Activated CD4-positive, alpha-beta T cell treated with anti-CD3 and anti-CD28 coated beads, Interleukin-2, amount 10 ng/mL, durations not matched to agents 7 days and 5 days (primary cell): ENCODE data around the gene SLC16A1. TPM values are rescaled to one million over a fixed set of nuclear protein-coding genes. Genes with fewer than 3 reads are reported as not detected.
"Not testable (repeated sequence)": the region's sequence is repeated elsewhere in the genome, so short reads cannot be mapped to it uniquely, and the experiment has no call there.

ENCODE experiments used
- CTCF ChIA-PET: fragments of 350-600 bp; sonication (Branson Sonifier 250); formaldehyde crosslinking; loops from one replicate; lab custom pipeline; 2021; ENCODE audit warnings: antibody characterized with exemption; lab: Charles Lee
- POLR2A ChIA-PET: fragments of 350-600 bp; sonication (Branson Sonifier 250); formaldehyde crosslinking; loops from one replicate; lab custom pipeline; 2021; ENCODE audit warnings: antibody characterized with exemption; lab: Charles Lee
- DNase-seq: peaks from one replicate; pipeline ENCODE4 v3.0.0-alpha.2; 2020
- H3K27ac Mint-ChIP-seq: one replicate; pipeline ENCODE4 v1.8.0; 2021; ENCODE audit warnings: mild to moderate bottlenecking, moderate library complexity, mixed read lengths
- H3K27me3 Mint-ChIP-seq: one replicate; pipeline ENCODE4 v1.8.0; 2021; ENCODE audit warnings: mixed read lengths
- H3K36me3 Mint-ChIP-seq: one replicate; pipeline ENCODE4 v1.8.0; 2021; ENCODE audit warnings: low read depth, mixed read lengths
- H3K4me1 Mint-ChIP-seq: one replicate; pipeline ENCODE4 v1.8.0; 2021; ENCODE audit warnings: mixed read lengths
- H3K4me3 Mint-ChIP-seq: one replicate; pipeline ENCODE4 v1.8.0; 2021; ENCODE audit warnings: mild to moderate bottlenecking, moderate library complexity, mixed read lengths
- H3K9me3 Mint-ChIP-seq: one replicate; pipeline ENCODE4 v1.8.0; 2021; ENCODE audit warnings: mixed read lengths
- total RNA-seq, 2 experiments: library from RNA; stranded (reverse); gene quantifications; one replicate each; pipeline ENCODE4 v1.2.3, GENCODE V29; 2021

Gene SLC16A1, protein sequence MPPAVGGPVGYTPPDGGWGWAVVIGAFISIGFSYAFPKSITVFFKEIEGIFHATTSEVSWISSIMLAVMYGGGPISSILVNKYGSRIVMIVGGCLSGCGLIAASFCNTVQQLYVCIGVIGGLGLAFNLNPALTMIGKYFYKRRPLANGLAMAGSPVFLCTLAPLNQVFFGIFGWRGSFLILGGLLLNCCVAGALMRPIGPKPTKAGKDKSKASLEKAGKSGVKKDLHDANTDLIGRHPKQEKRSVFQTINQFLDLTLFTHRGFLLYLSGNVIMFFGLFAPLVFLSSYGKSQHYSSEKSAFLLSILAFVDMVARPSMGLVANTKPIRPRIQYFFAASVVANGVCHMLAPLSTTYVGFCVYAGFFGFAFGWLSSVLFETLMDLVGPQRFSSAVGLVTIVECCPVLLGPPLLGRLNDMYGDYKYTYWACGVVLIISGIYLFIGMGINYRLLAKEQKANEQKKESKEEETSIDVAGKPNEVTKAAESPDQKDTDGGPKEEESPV
- 10 to 100 TPM; 54.0 to 55.4 TPM for total RNA-seq

DNA sequence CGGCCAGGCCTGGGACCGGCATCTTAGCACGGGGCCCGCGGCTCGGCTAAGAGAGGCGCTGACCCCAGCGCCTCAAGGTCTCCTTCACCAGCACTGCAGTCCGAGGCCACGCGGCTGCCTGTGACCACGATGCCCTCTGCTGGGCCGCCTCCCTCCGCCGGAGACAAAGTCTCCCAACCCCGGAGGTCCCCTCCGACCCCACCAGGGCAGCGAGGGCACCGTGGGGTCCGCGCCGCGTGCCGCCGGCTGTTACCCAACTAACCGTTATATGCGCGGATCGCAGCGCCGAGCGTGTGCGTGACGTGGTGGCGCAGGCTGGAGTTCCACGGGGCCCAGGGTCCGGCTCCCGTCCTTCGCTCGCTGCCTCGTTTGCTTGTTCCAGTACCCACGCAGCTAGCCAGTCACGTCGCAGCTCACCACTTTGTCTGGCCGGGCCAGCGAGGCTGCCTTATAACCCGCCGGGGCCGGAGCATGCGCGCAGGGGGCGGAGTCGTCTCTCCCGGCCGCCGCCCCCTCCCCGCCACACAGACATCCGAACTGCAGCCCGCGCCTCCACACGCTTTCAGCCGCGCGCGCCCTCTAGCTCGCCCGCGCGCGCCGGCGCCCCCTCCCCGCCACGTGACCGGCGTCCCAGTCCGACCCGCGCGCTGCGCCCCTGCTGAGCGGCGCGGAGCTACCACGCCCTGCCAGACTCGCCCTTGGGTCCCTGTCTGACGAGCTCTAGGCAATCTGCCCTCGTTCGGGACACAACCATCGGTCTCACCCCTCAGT, at the start of gene SLC16A1:
Gene SLC16A1 (minus strand): TSS at position 424 of the 771 bp plus-strand sequence. CDS start 26,888 bp downstream, outside the sequence.
- DNase-seq, result peak; percentile 91
- no peaks in the 10 kb centered on the region for H3K27me3 Mint-ChIP-seq
- peak within 1 kb of the TSS; percentile 80 for H3K4me3 Mint-ChIP-seq
- H3K9me3 Mint-ChIP-seq, result no peaks in the 10 kb centered on the region
- POLR2A ChIA-PET, result interaction anchor here (0.5 to 1.3 kb wide), 4 partner anchors 19 to 117 kb away, joined by 3 to 6 read pairs (median 4); partner anchors contain the start of gene LRIG2
- peak within 1 kb of the TSS; percentile 99 for H3K27ac Mint-ChIP-seq
- H3K36me3 Mint-ChIP-seq, result peaks cover 33% of the 10 kb centered on the region
- H3K4me1 Mint-ChIP-seq, result peaks cover 60% of the 10 kb centered on the region
- CTCF ChIA-PET, result interaction anchor here (0.6 to 2.4 kb wide), 6 partner anchors 10 to 908 kb away, joined by 3 to 8 read pairs (median 4); partner anchors contain the start of gene LRIG2

DNA sequence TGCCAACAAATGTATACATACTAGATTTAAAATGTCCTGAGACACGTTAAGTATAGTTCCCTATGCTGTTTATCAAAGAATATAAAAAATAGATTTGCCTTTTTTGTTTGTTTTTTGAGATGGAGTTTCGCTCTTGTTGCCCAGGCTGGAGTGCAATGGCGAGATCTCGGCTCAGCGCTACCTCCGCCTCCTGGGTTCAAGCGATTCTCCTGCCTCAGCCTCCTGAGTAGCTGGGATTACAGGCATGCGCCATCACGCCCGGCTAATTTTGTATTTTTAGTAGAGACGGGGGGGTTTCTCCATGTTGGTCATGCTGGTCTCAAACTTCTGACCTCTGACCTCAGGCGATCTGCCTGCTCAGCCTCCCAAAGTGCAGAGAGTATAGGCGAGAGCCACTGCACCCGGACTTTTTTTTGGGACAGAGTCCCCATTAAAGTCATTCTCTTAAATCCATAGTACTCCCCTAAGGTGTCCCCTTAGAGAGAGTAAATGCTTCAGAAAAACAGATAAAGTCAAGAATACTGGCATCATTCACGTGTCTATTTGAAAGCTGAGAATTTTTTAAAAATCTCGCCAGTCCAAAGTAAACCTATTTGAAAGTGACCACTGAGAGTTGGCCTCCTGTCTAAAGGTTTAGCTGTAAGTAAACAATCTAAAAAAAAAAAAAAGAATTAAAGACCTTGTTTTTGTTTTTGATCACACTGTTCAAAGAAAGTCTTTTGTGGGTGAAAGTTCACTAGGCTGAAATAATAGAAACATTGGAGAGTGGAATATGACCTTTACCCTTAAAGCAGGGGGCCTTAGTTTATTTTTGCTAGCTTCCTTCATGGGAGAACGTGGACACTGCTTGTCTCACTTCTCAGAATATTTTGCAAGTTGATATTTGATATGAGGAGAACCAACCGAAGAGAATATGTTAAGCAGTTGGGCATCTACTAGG, 48.0 kb upstream of the SLC16A1 start:
- peaks cover 11% of the 10 kb centered on the region for H3K36me3 Mint-ChIP-seq
- no peaks in the 10 kb centered on the region for H3K27me3 Mint-ChIP-seq
- no peak overlapping the region for H3K4me3 Mint-ChIP-seq
- POLR2A ChIA-PET, result no interaction called here
- no peak overlapping the region for H3K27ac Mint-ChIP-seq
- no peaks in the 10 kb centered on the region for H3K4me1 Mint-ChIP-seq
- CTCF ChIA-PET, result interaction anchor here (0.6 to 1.7 kb wide), 4 partner anchors 11 to 186 kb away, joined by 3 to 6 read pairs (median 4); partner anchors contain the start of gene LRIG2
- DNase-seq, result no peak
- no peaks in the 10 kb centered on the region for H3K9me3 Mint-ChIP-seq

DNA sequence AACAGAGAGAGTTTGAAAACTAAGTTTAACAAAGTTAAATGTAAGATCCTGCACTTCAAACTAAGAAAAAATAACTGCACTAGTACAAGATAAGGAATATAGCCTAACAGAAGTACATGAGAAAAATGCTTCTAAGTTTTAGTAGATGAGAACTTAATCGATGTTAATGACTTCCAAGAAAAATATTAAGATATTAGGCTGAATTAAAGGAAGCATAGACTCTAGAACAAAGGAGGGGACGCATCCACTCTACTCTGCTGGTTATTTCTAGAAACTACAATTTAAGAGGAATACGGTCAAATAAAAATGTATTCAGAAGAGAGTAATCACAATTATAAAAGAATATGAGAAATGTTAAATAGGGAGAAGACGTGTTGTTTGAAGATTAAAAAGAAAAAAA, 46.3 kb upstream of the SLC16A1 start:
- CTCF ChIA-PET, result no interaction called here
- no peak for DNase-seq
- Mint-ChIP-seq H3K9me3 (no peaks in the 10 kb centered on the region), H3K27ac (no peak overlapping the region), H3K4me1 (no peaks in the 10 kb centered on the region), H3K36me3 (peaks cover 10% of the 10 kb centered on the region), H3K27me3 (no peaks in the 10 kb centered on the region), H3K4me3 (no peak overlapping the region)
- POLR2A ChIA-PET, result no interaction called here

DNA sequence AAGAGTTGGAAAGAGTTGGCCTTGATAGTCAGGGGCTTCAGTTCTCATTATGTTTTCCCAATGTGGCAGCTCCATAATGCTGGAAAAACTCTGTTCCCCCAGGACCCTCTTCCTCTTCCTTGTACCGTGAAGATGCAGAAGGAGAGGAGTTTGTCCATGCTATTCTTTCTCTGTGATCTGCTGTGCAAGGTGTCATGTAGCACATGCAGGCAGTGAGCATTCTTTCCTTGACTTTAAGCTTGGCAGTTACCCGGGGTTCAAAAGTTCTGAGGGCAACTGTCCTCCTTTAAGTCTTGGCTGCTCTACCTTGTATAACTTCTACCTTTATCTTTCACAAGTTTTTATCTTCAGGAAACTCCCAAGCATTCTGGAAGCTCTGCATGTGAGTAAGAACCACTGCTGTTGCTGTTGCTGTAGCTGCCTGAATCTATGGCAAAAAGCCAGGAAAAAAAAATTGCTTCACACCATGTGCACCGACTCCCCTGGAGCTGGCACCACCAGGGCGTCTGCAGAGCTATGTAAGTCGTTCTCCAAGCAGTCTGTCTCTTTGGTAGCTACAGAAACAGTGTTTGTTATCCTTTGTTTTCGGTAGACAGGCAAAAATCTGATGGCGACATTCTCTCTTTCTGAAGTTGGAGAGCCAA, 42.7 kb upstream of the SLC16A1 start:
- no peak overlapping the region for H3K27ac Mint-ChIP-seq
- H3K36me3 Mint-ChIP-seq, result peaks cover 9% of the 10 kb centered on the region
- H3K27me3 Mint-ChIP-seq, result no peaks in the 10 kb centered on the region
- no peak overlapping the region for H3K4me3 Mint-ChIP-seq
- ChIA-PET POLR2A (no interaction called here), CTCF (no interaction called here)
- DNase-seq, result no peak
- no peaks in the 10 kb centered on the region for H3K9me3 Mint-ChIP-seq
- H3K4me1 Mint-ChIP-seq, result peaks cover 3% of the 10 kb centered on the region

DNA sequence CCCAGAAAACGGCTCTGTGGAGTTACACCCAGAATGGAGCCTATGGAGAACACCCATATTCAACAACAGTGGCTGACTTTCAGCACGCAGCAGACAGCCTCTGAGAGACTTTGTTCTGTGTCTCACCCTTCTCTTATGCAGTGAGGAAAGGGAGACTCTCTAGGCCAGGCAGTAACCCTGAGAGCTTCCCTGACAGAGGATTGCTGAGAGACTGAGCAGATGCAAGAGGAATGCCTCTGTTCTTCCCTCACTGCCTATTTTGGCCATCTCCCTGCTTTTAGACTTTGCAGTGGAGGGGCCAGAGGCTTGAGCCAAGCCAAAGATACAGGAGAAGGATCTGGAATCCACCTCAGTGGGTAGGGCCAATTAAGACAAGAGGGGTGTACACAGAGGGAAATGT, 41.8 kb upstream of the SLC16A1 start:
- H3K27ac Mint-ChIP-seq, result no peak overlapping the region
- no peaks in the 10 kb centered on the region for H3K9me3 Mint-ChIP-seq
- peaks cover 3% of the 10 kb centered on the region for H3K4me1 Mint-ChIP-seq
- no peak overlapping the region for H3K4me3 Mint-ChIP-seq
- ChIA-PET CTCF (no interaction called here), POLR2A (no interaction called here)
- H3K27me3 Mint-ChIP-seq, result no peaks in the 10 kb centered on the region
- peaks cover 9% of the 10 kb centered on the region for H3K36me3 Mint-ChIP-seq
- no peak for DNase-seq

DNA sequence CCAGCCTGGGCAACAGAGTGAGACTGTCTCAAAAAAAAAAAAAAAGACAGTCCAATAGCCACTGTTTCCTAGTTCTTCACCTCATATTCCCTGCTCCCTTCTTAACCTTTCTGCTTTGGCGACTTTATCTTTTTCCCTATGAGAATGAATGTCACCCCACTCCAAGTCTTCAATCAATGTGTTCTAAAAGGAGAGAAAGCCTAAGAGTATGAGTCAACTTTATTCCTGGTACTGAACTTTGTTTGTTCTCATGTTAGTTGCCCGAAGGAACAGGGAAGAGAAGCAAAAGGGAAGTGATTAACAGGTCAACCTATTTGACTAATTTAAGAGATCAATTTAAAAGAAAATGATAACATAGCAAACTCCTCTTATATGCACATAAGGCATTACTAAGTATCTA, 39.9 kb upstream of the SLC16A1 start:
- H3K4me3 Mint-ChIP-seq, result no peak overlapping the region
- H3K4me1 Mint-ChIP-seq, result peaks cover 3% of the 10 kb centered on the region
- H3K36me3 Mint-ChIP-seq, result peaks cover 9% of the 10 kb centered on the region
- ChIA-PET CTCF (no interaction called here), POLR2A (no interaction called here)
- H3K9me3 Mint-ChIP-seq, result no peaks in the 10 kb centered on the region
- DNase-seq, result no peak
- H3K27me3 Mint-ChIP-seq, result no peaks in the 10 kb centered on the region
- peak overlapping the region; percentile 51 for H3K27ac Mint-ChIP-seq

DNA sequence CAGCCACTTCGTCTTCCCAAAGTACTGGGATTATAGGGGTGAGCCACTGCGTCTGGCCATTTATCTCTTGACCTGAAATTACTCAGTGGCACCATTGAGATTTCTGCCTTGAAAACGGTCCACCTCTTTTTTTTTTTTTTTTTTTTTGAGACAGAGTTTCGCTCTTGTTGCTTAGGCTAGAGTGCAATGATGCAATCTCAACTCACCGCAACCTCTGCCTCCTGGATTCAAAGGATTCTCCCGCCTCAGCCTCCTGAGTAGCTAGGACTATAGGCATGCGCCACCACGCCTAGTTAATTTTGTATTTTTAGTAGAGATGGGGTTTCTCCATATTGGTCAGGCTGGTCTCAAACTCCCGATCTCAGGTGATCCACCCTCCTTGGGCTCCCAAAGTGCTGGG, 39.0 kb upstream of the SLC16A1 start:
- H3K4me1 Mint-ChIP-seq, H3K9me3 Mint-ChIP-seq, H3K36me3 Mint-ChIP-seq, DNase-seq, POLR2A ChIA-PET, CTCF ChIA-PET, H3K4me3 Mint-ChIP-seq, H3K27me3 Mint-ChIP-seq, H3K27ac Mint-ChIP-seq: not testable (repeated sequence)

DNA sequence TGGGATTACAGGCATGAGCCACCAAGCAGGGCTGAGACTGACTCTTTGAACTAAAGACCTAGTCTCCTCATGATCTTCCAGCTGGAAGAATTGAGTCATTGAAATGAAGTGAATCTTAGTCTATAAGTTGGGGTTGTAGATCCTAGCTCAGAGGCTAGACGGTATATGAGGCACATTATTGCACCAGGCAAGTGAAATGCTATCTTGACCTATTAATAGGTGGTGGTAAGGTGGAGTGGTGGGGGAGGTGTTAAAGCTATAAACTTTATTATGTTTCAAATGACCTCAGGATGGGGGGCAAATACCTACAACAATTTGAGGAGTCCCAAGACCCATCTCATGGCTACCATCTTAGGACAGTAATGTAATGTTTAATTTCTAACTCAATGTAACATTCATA, 36.8 kb upstream of the SLC16A1 start:
- ChIA-PET POLR2A (no interaction called here), CTCF (interaction anchor here (1.3 kb wide), 1 partner anchor 11 kb away, joined by 3 read pairs; no protein-coding TSS in a partner anchor)
- Mint-ChIP-seq H3K9me3 (no peaks in the 10 kb centered on the region), H3K4me1 (peaks cover 3% of the 10 kb centered on the region), H3K27ac (no peak overlapping the region), H3K4me3 (no peak overlapping the region), H3K36me3 (peaks cover 3% of the 10 kb centered on the region), H3K27me3 (no peaks in the 10 kb centered on the region)
- DNase-seq, result no peak

DNA sequence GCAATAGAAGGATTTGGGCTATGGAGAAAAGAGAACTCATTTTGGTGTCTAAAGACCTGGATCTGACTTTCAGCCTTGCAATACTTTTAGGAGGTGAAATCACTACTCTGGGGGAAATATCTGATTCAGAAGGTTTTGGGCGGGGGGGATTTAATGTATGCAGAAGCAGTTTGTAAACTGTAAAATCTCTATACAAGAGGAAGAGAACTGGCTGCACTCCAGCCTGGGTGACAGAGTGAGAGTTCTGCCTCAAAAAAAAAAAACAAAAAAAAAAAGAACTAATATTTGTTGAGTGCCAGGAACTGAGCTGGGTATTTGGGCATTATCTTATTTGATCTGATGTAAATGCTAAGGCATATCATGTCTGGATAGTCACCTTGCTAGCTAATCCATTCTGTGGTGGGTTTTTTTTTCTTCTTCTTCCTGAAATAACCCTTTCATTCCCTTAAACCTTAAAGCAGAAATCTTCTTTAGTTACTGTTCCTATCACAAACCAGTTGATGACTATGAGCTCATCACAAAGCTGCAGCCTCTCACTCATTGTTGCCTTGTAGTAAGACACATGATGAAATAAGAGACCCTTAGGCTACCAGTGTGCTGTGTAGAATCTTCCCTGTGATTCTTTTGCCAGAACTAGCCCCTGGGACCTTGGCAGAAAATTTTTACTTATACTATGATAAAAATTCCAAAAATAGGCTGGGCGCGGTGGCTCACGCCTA, 35.6 kb upstream of the SLC16A1 start:
- Mint-ChIP-seq H3K27ac (no peak overlapping the region), H3K4me1 (peaks cover 3% of the 10 kb centered on the region), H3K27me3 (no peaks in the 10 kb centered on the region), H3K9me3 (no peaks in the 10 kb centered on the region), H3K4me3 (no peak overlapping the region), H3K36me3 (no peaks in the 10 kb centered on the region)
- DNase-seq, result no peak
- POLR2A ChIA-PET, result no interaction called here
- CTCF ChIA-PET, result interaction anchor here (0.7 kb wide), 1 partner anchor 677 kb away, joined by 3 read pairs; no protein-coding TSS in a partner anchor

DNA sequence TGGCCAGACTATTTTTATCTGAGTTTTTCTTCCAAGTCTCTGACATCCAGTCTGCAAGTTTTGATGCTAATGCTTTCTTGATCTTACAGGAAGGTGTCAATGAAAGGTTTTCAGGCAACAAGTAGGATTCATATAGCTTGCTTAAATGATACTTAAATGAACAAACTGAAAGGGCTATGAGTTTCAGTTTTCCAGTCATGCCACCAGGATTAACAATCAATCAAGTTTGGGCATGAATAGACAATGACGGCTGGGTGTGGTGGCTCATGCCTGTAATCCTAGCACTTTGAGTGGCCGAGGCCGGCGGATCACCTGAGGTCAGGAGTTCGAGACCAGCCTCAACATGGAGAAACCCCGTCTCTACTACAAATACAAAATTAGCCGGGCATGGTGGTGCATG, 34.3 kb upstream of the SLC16A1 start:
- no peak overlapping the region for H3K4me3 Mint-ChIP-seq
- no peaks in the 10 kb centered on the region for H3K36me3 Mint-ChIP-seq
- POLR2A ChIA-PET, result no interaction called here
- H3K27ac Mint-ChIP-seq, result no peak overlapping the region
- H3K9me3 Mint-ChIP-seq, result no peaks in the 10 kb centered on the region
- H3K4me1 Mint-ChIP-seq, result peaks cover 3% of the 10 kb centered on the region
- CTCF ChIA-PET, result no interaction called here
- no peaks in the 10 kb centered on the region for H3K27me3 Mint-ChIP-seq
- DNase-seq, result no peak

DNA sequence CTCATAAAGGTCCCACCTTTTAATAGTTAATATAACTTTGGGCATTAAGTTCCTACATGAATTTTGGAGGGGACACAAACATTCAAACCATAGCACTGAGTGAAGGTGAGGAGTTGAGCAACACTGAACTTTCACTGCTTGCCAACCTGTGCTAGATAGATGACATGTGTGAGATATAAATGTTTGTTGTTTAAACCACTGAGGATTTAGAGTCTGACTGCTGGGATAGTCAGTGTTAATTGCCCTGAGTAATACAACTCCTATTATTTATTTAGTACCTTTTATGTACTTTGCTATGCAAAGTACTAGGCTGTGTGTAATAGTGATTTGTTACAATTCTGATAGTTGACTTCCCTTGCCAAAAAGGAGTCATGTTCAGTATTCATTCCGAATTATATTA, 32.4 kb upstream of the SLC16A1 start:
- CTCF ChIA-PET, result no interaction called here
- POLR2A ChIA-PET, result no interaction called here
- H3K27ac Mint-ChIP-seq, result no peak overlapping the region

More for the DNA sequence above, 32.4 kb upstream of the SLC16A1 start:
- H3K9me3 Mint-ChIP-seq, result no peaks in the 10 kb centered on the region
- H3K4me3 Mint-ChIP-seq, result no peak overlapping the region
- no peak for DNase-seq
- H3K27me3 Mint-ChIP-seq, result no peaks in the 10 kb centered on the region
- no peaks in the 10 kb centered on the region for H3K36me3 Mint-ChIP-seq
- H3K4me1 Mint-ChIP-seq, result peaks cover 2% of the 10 kb centered on the region
